Measurements from ENCODE around the gene CNEP1R1. TPM values are rescaled to one million over a fixed set of nuclear protein-coding genes. Genes with fewer than 3 reads are reported as not detected.

The CNEP1R1 gene
- total RNA-seq, 1 donor = 38.5 TPM

DNA sequence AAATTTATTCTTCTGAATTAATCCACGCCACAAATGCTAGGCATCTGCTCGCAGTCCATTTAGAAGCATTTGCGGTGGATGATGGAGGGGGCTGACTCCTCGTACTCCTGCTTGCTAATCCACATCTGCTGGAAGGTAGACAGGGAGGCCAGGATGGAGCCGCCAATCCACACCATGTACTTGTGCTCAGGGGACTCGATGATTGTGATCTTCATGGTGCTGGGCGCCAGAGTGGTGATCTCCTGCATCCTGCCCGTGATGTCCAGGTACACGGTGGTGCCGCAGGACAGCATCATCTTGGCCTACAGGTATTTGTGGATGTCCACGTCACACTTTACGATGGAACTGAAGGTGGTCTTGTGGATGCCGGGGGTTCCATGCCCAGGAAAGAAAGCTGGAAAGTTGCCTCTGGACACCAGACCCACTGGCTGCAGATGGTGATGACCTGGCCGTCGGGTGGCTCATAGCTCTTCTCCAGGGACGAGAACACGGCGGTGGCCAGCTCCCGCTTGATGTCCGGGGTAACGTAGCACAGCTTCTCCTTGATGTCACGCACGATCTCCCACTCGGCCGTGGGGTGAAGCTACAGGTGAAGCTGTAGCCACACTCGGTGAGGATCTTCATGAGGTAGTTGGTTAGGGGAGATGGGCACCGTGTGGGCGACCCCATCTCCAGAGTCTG is 33.2 kb downstream of the CNEP1R1 start:
- H3K4me3 ChIP-seq (ENCODE audit: low read depth, low read length) = no peak overlapping the region
- DNase-seq (ENCODE audit: low read depth) = no peak
- TF ChIP-seq, protein P1, sequence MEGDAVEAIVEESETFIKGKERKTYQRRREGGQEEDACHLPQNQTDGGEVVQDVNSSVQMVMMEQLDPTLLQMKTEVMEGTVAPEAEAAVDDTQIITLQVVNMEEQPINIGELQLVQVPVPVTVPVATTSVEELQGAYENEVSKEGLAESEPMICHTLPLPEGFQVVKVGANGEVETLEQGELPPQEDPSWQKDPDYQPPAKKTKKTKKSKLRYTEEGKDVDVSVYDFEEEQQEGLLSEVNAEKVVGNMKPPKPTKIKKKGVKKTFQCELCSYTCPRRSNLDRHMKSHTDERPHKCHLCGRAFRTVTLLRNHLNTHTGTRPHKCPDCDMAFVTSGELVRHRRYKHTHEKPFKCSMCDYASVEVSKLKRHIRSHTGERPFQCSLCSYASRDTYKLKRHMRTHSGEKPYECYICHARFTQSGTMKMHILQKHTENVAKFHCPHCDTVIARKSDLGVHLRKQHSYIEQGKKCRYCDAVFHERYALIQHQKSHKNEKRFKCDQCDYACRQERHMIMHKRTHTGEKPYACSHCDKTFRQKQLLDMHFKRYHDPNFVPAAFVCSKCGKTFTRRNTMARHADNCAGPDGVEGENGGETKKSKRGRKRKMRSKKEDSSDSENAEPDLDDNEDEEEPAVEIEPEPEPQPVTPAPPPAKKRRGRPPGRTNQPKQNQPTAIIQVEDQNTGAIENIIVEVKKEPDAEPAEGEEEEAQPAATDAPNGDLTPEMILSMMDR (IDR thresholded peaks at IDR 0.05; ENCODE audit: insufficient read depth, low read length) = no peak

DNA sequence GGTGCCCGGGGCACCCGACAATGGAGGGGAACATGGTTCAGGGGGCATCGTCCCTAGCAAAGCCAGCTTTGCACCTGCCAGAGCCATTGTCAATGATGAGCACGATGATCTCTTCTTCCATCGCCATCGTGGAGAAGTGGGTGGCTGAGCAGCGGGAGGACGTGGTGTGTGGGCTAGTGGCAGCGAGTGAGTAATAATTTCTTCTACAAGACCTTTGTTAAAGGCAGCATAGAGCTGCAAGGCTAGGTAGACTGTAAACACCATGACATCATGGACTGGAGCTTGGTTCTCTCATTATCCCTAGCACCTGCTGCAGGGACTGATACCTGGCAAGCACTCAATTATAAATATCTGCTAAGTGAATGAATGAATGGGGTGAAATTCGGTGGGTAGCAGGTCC is 34.1 kb downstream of the CNEP1R1 start:
- TF ChIP-seq, protein P1 (IDR thresholded peaks at IDR 0.05; ENCODE audit: insufficient read depth, low read length) = no peak
- H3K4me3 ChIP-seq (ENCODE audit: low read depth, low read length) = no peak overlapping the region
- no peak for DNase-seq (ENCODE audit: low read depth)

DNA sequence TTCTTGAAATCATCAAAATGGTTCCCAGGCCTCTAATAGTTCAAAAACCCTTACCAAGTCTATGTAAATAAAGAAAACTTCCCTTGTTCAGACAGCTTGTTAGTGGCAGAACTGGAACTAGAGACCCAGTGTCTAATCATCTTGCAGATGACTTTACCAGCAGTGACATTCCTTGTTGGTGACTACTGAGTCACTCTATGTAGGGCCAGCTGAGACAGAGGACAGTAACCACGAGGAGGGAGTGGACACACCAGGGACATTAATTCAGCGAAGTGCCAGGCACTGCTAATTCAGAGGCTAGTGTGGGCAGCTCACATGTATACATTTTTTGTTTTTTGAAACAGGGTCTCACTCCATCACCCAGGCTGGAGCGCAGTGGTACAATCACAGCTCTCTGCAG is 34.6 kb downstream of the CNEP1R1 start:
- no peak for DNase-seq (ENCODE audit: low read depth)
- no peak overlapping the region for H3K4me3 ChIP-seq (ENCODE audit: low read depth, low read length)
- TF ChIP-seq, protein P1 (IDR thresholded peaks at IDR 0.05; ENCODE audit: insufficient read depth, low read length) = no peak

DNA sequence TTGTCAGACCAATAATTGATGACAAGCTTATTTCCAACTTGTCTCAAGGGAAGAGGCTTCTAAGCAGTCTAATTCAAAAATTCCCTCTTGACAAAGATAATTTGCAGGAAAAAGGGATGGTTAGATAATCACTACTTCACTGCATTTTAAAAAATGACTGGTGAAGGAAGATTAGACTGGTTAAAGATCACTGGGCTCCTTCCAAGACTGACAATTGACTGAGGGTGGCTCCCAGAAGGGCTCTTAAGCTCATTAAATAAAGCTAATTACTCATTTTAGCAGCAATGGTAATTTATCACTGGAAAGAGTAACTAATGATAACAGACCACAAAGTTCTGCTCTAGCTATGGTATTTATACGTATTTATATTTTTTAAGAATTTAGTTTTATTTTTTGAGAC is 36.3 kb downstream of the CNEP1R1 start:
- TF ChIP-seq, protein P1 (IDR thresholded peaks at IDR 0.05; ENCODE audit: insufficient read depth, low read length) = no peak
- no peak for DNase-seq (ENCODE audit: low read depth)
- no peak overlapping the region for H3K4me3 ChIP-seq (ENCODE audit: low read depth, low read length)

DNA sequence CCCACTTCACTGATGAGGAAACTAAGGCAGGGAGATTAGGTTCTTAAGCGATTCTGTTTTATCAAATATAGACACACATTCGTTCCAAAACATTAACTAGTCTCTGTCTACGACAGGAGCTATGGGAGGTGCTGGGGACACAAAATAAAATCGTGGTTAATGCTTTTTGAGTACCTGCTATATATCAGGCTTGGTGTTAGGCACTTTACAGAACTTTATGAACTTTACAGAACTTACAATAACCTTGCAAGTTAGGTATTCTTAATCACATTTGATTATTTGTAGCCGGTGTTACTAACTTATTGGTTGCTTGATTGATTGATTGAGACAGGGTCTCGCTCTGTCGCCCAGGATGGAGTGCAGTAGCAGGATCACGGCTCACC is 40.2 kb downstream of the CNEP1R1 start:
- peak overlapping the region; percentile 59 for H3K4me3 ChIP-seq (ENCODE audit: low read depth, low read length)
- TF ChIP-seq, protein P1 (IDR thresholded peaks at IDR 0.05; ENCODE audit: insufficient read depth, low read length) = no peak

DNA sequence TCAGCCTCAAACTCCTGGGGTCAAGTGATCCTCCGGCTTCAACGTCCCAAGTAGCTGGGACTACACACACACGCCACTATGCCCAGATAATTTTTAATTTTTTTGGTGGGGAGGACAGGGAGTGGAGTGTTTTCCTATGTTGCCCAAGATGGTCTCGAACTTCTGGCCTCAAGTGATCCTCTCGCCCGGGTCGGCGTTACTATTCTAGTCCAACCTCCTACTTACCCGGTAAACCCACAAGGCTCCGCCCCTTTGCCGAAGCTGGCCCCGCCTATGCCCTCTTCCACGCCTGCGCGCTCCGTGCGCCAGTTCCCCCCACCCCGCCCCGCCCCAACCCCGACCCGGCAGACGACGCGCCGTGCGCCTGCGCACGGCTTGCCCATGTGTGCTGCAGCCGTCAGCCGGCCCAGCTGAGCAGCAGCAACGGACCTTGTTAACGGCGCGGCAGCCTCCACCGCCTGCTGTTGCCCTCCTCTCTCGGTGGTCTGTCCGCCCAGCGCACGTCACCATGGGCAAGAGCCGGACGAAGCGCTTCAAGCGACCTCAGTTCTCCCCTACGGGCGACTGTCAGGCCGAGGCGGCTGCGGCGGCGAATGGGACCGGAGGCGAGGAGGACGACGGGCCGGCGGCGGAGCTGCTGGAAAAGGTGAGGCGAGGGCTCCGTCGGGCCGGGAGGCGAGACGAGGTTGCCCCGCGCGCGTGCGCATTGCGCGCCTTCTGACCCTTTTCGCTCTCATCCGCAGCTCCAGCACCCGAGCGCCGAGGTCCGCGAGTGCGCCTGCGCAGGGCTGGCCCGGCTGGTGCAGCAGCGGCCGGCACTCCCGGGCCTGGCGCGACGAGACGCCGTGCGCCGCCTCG is 40.8 kb downstream of the CNEP1R1 start, which contains the start of gene HEATR3:
TSS of gene HEATR3 (plus strand) at position 347 of the 858 bp plus-strand sequence. CDS start at position 509, 162 bp downstream.
- peak; percentile 92 for DNase-seq (ENCODE audit: low read depth)
- peak within 1 kb of the TSS; percentile 96 for H3K4me3 ChIP-seq (ENCODE audit: low read depth, low read length)
- TF ChIP-seq, protein P1 (IDR thresholded peaks at IDR 0.05; ENCODE audit: insufficient read depth, low read length) = no peak

More for the DNA sequence above, 40.2 kb downstream of the CNEP1R1 start:
- no peak for DNase-seq (ENCODE audit: low read depth)
